GM12878 (cell line): ENCODE data around the gene MMP14. TPM values are rescaled to one million over a fixed set of nuclear protein-coding genes. Genes with fewer than 3 reads are reported as not detected.

Source experiments
- ETV6 ChIP-seq, 2 experiments: fragments of 450-650 bp in 1 of 2; IDR thresholded peaks in 1 of 2; conservative IDR thresholded peaks in 1 of 2; 2 replicates each; pipeline ENCODE4 v1.6.1; 2014; ENCODE audit warnings: antibody characterized with exemption in 1 of 2, borderline replicate concordance in 1 of 2, low read depth in 1 of 2, mild to moderate bottlenecking in 1 of 2, moderate library complexity in 1 of 2
- HDGF ChIP-seq: fragments of 450-650 bp; IDR thresholded peaks from 2 replicates; pipeline ENCODE4 v1.6.1; 2016; ENCODE audit warnings: antibody characterized with exemption
- IRF4 ChIP-seq: IDR thresholded peaks from 2 replicates; pipeline ENCODE4 v1.6.1; 2011; ENCODE audit warnings: low read depth, low read length
- JUNB ChIP-seq: IDR thresholded peaks from 2 replicates; pipeline ENCODE4 v1.6.1; 2016; ENCODE audit warnings: antibody characterized with exemption, mild to moderate bottlenecking
- MEF2B ChIP-seq: fragments of 450-650 bp; IDR thresholded peaks from 2 replicates; pipeline ENCODE4 v1.6.1; 2018; ENCODE audit warnings: mild to moderate bottlenecking, moderate library complexity; ENCODE audit not compliant: partially characterized antibody, poor library complexity, severe bottlenecking
- NR2F1 ChIP-seq: fragments of 450-650 bp; conservative IDR thresholded peaks from 2 replicates; pipeline ENCODE4 v1.6.1; 2017; ENCODE audit warnings: mild to moderate bottlenecking
- POU2F2 ChIP-seq: IDR thresholded peaks from 3 replicates; pipeline ENCODE4 v1.6.1; 2011; ENCODE audit warnings: low read depth, mild to moderate bottlenecking, low read length, borderline replicate concordance
- RBBP5 ChIP-seq: fragments of 200-600 bp; sonication (generic); conservative IDR thresholded peaks from 2 replicates; pipeline ENCODE4 v1.6.1; 2016
- RUNX3 ChIP-seq: IDR thresholded peaks from 2 replicates; pipeline ENCODE4 v1.6.1; 2012; ENCODE audit warnings: low read length, inconsistent platforms
- SP1 ChIP-seq: IDR thresholded peaks from one replicate; pipeline ENCODE4 v1.6.1; 2011; ENCODE audit warnings: low read depth, low read length
- SREBF2 ChIP-seq: IDR thresholded peaks from 2 replicates; pipeline ENCODE4 v1.6.1; 2012; ENCODE audit warnings: mild to moderate bottlenecking, low read length
- TAF1 ChIP-seq: IDR thresholded peaks from 2 replicates; pipeline ENCODE4 v1.6.1; 2011; ENCODE audit warnings: mild to moderate bottlenecking, low read depth, low read length, borderline replicate concordance
- polyA plus RNA-seq, 11 experiments: library from polyadenylated mRNA; depleted of rRNA in 4 of 11; unstranded in 6 of 11; stranded (reverse) in 5 of 11; fragments of >200 nt; fragmentation: Nextera tagmentation in 4 of 11; fragmentation: Illumina TruSeq in 1 of 11; extraction: Ambion mirVana in 4 of 11; extraction: Trizol in 1 of 11; gene quantifications; 1 replicate in 1 of 11; 2 replicates in 10 of 11; pipeline versions ENCODE4 v1.2.1 to v1.2.3, GENCODE V29; 2011 to 2016; ENCODE audit warnings: inconsistent platforms in 2 of 11, missing spikeins in 2 of 11, low read depth in 1 of 11
- total RNA-seq, 4 experiments: library from RNA; depleted of rRNA in 3 of 4; stranded (reverse); fragments of >200 nt in 3 of 4; fragmentation: Illumina TruSeq in 1 of 4; extraction: Trizol in 1 of 4; gene quantifications; 2 replicates each; pipeline versions ENCODE4 v1.2.1 to v1.2.3, GENCODE V29; 2013 to 2021
- TF ChIP-seq, protein P1 (sequence below): fragments of 450-650 bp; formaldehyde crosslinking; IDR thresholded peaks from 2 replicates; pipeline ENCODE4 v1.4.0; 2020; ENCODE audit warnings: mild to moderate bottlenecking, moderate library complexity
- TF ChIP-seq, protein P2 (sequence below): fragments of 450-650 bp; conservative IDR thresholded peaks from 2 replicates; pipeline ENCODE4 v1.6.1; 2017; ENCODE audit warnings: mild to moderate bottlenecking, moderate library complexity
- TF ChIP-seq, protein P3 (sequence below): fragments of 450-650 bp; IDR thresholded peaks from 2 replicates; pipeline ENCODE4 v1.6.1; 2017; ENCODE audit warnings: mild to moderate bottlenecking, moderate library complexity
- TF ChIP-seq, protein P4 (sequence below), 3 experiments: IDR thresholded peaks in 2 of 3; conservative IDR thresholded peaks in 1 of 3; 2 replicates each; pipeline ENCODE4 v1.5.1; 2011; ENCODE audit warnings: low read depth in 3 of 3, low read length in 3 of 3, mild to moderate bottlenecking in 3 of 3, control low read depth in 2 of 3, moderate library complexity in 2 of 3, inconsistent platforms in 1 of 3, mixed read lengths in 1 of 3; ENCODE audit not compliant: control insufficient read depth in 2 of 3, insufficient read depth in 1 of 3; ENCODE audit errors: extremely low read depth in 1 of 3
- TF ChIP-seq, protein P5 (sequence below): IDR thresholded peaks from 2 replicates; pipeline ENCODE4 v1.6.1; 2012; ENCODE audit warnings: low read depth, low read length, improper control_type of control experiment

MMP14 gene
- total and polyA plus RNA-seq, 10 of the 15 experiments (the other 5 are each of a cell fraction or from before 2014, with no cell fraction given): 0.31 to 1.9 (median 0.70) TPM; not detected in 2

DNA sequence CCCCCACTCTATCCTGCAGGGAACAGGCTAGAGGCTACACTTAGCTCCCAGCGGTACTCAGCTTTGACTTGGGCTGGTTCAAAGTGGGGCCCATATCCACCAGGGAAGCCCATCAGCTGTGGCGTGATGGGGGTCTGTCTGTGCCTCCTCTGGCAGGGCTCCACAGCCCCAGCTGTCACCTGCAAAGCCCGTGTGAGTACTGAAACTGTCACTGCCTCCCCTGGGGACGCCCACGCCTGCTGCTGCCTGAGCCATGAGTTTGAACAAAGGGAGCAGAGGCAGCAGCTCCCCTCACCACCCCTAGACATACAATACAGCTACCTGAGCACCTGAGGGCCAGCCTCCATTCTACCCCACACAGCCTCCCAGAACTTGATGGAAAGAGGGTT, 51.6 kb downstream of the MMP14 start (continued):
- TF ChIP-seq, protein P1, sequence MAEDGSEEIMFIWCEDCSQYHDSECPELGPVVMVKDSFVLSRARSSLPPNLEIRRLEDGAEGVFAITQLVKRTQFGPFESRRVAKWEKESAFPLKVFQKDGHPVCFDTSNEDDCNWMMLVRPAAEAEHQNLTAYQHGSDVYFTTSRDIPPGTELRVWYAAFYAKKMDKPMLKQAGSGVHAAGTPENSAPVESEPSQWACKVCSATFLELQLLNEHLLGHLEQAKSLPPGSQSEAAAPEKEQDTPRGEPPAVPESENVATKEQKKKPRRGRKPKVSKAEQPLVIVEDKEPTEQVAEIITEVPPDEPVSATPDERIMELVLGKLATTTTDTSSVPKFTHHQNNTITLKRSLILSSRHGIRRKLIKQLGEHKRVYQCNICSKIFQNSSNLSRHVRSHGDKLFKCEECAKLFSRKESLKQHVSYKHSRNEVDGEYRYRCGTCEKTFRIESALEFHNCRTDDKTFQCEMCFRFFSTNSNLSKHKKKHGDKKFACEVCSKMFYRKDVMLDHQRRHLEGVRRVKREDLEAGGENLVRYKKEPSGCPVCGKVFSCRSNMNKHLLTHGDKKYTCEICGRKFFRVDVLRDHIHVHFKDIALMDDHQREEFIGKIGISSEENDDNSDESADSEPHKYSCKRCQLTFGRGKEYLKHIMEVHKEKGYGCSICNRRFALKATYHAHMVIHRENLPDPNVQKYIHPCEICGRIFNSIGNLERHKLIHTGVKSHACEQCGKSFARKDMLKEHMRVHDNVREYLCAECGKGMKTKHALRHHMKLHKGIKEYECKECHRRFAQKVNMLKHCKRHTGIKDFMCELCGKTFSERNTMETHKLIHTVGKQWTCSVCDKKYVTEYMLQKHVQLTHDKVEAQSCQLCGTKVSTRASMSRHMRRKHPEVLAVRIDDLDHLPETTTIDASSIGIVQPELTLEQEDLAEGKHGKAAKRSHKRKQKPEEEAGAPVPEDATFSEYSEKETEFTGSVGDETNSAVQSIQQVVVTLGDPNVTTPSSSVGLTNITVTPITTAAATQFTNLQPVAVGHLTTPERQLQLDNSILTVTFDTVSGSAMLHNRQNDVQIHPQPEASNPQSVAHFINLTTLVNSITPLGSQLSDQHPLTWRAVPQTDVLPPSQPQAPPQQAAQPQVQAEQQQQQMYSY (CRISPR knock-in tag): no peak
- TF ChIP-seq JUNB (no peak; the same call in 1 of the 2 replicates), IRF4 (peak; percentile 69; the same call in 1 of the 2 replicates), TAF1 (peak; percentile 84), POU2F2 (0 out of 3 replicates have a peak, but pooled peaks have one; percentile 32), HDGF (no peak), RUNX3 (peak; percentile 16; the same call in 1 of the 2 replicates), ETV6 (conservative IDR thresholded peaks at IDR 0.05 in 1 of 2, IDR thresholded peaks at IDR 0.05 in 1 of 2; ENCODE audit: borderline replicate concordance in 1 of 2, low read depth in 1 of 2) (peak in 1 of 2 experiments; percentile 18; a peak in 1 of 4 replicates), RBBP5 (no peak), NR2F1 (no peak; the same call in 1 of the 2 replicates), SP1 (peak; percentile 45), MEF2B (peak; percentile 94), SREBF2 (no peak)
- TF ChIP-seq, protein P2, sequence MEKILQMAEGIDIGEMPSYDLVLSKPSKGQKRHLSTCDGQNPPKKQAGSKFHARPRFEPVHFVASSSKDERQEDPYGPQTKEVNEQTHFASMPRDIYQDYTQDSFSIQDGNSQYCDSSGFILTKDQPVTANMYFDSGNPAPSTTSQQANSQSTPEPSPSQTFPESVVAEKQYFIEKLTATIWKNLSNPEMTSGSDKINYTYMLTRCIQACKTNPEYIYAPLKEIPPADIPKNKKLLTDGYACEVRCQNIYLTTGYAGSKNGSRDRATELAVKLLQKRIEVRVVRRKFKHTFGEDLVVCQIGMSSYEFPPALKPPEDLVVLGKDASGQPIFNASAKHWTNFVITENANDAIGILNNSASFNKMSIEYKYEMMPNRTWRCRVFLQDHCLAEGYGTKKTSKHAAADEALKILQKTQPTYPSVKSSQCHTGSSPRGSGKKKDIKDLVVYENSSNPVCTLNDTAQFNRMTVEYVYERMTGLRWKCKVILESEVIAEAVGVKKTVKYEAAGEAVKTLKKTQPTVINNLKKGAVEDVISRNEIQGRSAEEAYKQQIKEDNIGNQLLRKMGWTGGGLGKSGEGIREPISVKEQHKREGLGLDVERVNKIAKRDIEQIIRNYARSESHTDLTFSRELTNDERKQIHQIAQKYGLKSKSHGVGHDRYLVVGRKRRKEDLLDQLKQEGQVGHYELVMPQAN: peak; percentile 68
- TF ChIP-seq, protein P3, sequence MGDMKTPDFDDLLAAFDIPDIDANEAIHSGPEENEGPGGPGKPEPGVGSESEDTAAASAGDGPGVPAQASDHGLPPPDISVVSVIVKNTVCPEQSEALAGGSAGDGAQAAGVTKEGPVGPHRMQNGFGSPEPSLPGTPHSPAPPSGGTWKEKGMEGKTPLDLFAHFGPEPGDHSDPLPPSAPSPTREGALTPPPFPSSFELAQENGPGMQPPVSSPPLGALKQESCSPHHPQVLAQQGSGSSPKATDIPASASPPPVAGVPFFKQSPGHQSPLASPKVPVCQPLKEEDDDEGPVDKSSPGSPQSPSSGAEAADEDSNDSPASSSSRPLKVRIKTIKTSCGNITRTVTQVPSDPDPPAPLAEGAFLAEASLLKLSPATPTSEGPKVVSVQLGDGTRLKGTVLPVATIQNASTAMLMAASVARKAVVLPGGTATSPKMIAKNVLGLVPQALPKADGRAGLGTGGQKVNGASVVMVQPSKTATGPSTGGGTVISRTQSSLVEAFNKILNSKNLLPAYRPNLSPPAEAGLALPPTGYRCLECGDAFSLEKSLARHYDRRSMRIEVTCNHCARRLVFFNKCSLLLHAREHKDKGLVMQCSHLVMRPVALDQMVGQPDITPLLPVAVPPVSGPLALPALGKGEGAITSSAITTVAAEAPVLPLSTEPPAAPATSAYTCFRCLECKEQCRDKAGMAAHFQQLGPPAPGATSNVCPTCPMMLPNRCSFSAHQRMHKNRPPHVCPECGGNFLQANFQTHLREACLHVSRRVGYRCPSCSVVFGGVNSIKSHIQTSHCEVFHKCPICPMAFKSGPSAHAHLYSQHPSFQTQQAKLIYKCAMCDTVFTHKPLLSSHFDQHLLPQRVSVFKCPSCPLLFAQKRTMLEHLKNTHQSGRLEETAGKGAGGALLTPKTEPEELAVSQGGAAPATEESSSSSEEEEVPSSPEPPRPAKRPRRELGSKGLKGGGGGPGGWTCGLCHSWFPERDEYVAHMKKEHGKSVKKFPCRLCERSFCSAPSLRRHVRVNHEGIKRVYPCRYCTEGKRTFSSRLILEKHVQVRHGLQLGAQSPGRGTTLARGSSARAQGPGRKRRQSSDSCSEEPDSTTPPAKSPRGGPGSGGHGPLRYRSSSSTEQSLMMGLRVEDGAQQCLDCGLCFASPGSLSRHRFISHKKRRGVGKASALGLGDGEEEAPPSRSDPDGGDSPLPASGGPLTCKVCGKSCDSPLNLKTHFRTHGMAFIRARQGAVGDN: peak; percentile 57; the same call in 1 of the 2 replicates
- TF ChIP-seq, protein P4, sequence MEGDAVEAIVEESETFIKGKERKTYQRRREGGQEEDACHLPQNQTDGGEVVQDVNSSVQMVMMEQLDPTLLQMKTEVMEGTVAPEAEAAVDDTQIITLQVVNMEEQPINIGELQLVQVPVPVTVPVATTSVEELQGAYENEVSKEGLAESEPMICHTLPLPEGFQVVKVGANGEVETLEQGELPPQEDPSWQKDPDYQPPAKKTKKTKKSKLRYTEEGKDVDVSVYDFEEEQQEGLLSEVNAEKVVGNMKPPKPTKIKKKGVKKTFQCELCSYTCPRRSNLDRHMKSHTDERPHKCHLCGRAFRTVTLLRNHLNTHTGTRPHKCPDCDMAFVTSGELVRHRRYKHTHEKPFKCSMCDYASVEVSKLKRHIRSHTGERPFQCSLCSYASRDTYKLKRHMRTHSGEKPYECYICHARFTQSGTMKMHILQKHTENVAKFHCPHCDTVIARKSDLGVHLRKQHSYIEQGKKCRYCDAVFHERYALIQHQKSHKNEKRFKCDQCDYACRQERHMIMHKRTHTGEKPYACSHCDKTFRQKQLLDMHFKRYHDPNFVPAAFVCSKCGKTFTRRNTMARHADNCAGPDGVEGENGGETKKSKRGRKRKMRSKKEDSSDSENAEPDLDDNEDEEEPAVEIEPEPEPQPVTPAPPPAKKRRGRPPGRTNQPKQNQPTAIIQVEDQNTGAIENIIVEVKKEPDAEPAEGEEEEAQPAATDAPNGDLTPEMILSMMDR (IDR thresholded peaks at IDR 0.05 in 2 of 3, conservative IDR thresholded peaks at IDR 0.05 in 1 of 3; ENCODE audit: control insufficient read depth in 2 of 3, extremely low read depth in 1 of 3, insufficient read depth in 1 of 3, low read depth in 3 of 3, low read length in 3 of 3): no peak
- TF ChIP-seq, protein P5, sequence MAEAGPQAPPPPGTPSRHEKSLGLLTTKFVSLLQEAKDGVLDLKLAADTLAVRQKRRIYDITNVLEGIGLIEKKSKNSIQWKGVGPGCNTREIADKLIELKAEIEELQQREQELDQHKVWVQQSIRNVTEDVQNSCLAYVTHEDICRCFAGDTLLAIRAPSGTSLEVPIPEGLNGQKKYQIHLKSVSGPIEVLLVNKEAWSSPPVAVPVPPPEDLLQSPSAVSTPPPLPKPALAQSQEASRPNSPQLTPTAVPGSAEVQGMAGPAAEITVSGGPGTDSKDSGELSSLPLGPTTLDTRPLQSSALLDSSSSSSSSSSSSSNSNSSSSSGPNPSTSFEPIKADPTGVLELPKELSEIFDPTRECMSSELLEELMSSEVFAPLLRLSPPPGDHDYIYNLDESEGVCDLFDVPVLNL: no peak
